Erythroblast (primary cell): ENCODE measurements around the gene YTHDF1.
A peak's percentile ranks its signal among the peaks of the same experiment; 100 is the strongest.

ENCODE experiments used
- DNase-seq, 2 experiments: peaks; one replicate each; lab custom pipeline; 2025; lab: John Stamatoyannopoulos, UW
- GATA1 ChIP-seq: IDR thresholded peaks from 2 replicates; pipeline ENCODE4 v1.6.1; 2011; ENCODE audit warnings: low read depth, mild to moderate bottlenecking, control low read depth, low read length, moderate library complexity
- POLR2A ChIP-seq: IDR thresholded peaks from 2 replicates; pipeline ENCODE4 v1.6.1; 2011; ENCODE audit warnings: mild to moderate bottlenecking, low read length

YTHDF1 gene

DNA sequence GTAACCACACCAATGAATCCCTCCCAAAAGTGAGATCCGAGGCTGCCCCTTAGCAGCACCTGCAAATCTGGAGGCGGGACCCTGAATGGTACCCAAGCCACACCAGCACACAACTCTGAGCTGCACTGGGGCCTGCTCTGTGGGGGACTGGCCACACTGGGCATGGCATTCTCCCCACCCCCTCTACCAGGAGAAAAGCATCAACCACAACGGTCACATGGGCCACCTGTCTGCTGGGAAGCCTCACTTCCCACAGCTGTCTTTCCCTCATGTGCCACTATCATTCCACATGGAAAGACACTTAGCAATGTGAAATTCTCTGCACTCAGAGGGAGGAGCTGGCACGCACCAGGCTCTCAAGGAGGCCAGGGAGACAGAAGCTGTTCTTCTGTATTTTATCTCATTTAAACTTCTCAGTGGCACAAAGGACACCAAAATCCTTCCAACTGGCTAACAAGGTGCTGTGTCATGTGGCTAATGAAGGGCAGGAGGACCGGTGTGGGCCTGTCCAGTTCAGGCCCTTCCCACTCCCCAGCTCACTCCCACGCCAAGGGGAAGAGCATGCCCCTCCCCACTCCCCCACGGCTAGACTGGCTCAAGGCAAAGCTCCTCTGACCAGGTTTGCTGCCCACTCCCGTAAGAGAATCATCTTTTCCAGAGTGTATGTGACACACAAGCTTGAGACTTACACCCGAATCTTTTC lies 19.0 kb downstream of the YTHDF1 start:
- TF ChIP-seq POLR2A (no peak), GATA1 (no peak)
- DNase-seq: no peak

DNA sequence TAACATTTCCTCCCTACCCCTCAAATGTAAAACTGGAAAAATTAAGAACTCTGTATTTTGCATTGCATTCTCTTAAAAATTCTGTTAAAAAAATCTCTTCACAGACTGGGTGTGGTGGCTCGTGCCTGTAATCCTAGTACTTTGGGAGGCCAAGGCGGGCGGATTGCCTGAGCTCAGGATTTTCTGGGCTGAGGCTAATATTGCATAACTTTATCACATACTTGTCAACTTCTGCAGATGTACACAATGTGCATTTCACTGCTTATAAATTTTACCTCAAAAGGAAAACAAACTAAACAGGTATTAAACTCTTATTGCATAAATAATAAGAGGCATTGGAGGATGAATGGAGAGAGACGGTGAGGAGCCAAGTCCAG lies 21.1 kb downstream of the YTHDF1 start:
- DNase-seq: no peak
- TF ChIP-seq GATA1: no peak
- TF ChIP-seq POLR2A: no peak

DNA sequence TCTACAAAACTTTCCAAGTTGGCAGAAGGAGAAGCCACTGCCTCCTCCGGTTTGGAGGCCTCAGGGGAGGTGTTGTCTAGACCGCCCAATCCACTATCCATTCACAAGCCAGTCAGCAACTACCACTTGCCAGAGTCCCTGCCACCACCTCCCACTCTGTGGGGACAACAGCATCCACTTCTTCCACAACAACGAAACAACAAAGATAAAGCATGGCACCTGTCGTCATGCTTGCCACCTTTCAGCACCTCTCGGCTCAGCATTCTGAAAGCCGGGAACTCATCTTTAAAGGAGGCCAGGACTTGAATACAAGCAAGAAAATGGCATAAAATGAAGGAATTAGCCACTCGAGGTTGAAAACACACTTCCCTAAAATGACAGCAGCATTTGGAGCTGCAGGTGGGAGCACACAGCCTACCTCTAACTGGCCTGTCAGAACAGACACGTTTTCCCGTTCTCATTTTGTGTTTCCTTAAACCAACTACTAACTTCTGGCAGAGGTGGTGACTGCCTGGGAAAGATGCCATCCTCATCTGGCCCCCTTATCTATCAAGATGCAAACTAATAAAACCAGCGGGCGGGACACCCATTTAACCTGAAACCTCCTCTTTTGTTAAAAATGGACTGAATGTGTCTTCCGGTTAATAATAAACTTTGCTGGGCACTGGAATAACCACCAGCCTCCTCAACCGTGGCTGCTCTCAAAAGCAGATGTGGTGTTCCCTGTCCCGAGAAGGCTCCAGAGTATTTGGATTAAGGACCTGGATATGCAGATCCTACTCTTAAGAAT lies 21.7 kb downstream of the YTHDF1 start:
- TF ChIP-seq GATA1 (no peak), POLR2A (no peak)
- DNase-seq: no peak

DNA sequence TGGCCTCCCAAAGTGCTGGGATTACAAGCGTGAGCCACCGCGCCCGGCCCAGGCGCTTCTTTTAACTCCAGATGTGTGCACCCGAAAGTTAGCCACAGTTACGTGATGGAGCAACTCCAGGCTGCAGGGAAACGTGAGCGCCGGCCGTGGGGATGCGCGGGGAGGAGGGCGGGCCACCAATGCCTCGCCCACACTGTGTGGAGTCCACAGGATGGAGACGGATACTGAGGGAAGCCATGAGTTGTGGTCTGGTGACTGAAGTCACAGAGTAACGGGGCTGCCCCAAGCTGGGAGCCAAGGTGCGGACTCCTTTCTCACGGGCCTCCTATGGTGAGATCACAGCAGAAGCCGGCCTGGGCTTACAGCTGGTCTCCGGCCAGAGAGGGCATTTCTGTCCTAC lies 23.2 kb downstream of the YTHDF1 start:
- no peak for TF ChIP-seq GATA1
- no peak for TF ChIP-seq POLR2A
- DNase-seq: no peak

DNA sequence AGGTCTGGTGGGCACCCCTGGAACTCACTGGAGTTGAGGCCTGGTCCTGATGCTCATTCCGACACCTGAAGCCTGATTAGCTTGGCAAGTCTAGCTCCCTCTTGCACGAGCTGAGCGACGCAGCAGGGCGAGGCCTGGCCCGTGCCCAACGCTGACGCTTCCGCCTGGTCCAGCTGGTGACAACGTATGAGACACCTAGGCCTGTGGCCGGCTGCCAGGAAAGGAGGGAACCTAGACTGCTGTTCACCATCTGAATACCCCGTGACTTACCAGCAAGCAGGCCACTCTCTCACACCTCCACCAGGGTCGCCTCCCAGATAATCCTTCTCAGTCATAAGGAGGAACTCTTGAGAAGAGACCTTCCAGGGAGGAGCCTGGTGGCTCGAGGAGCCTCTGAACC lies 24.5 kb downstream of the YTHDF1 start:
- TF ChIP-seq POLR2A (no peak), GATA1 (no peak)
- DNase-seq: no peak

DNA sequence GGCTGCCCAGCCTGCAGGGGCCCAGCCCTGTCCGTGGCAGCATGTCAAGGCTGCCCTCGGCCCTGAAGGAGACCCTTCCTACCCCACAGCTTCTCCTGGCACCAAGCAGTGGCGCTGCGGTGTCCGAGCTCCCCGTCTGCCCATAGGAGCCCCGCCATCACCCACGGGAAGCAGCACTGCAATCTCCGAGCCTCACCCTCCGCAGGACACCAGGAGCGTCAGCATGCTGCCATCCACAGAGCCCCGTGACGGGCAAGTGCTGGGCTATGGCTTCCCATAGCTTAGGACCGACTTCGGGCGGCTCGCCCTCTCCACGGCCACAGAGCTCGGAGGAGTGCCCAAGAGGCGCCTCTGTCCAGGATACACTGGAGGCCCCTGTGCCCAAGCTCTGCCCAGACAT lies 25.1 kb downstream of the YTHDF1 start:
- DNase-seq: no peak
- TF ChIP-seq GATA1 (no peak), POLR2A (no peak)

DNA sequence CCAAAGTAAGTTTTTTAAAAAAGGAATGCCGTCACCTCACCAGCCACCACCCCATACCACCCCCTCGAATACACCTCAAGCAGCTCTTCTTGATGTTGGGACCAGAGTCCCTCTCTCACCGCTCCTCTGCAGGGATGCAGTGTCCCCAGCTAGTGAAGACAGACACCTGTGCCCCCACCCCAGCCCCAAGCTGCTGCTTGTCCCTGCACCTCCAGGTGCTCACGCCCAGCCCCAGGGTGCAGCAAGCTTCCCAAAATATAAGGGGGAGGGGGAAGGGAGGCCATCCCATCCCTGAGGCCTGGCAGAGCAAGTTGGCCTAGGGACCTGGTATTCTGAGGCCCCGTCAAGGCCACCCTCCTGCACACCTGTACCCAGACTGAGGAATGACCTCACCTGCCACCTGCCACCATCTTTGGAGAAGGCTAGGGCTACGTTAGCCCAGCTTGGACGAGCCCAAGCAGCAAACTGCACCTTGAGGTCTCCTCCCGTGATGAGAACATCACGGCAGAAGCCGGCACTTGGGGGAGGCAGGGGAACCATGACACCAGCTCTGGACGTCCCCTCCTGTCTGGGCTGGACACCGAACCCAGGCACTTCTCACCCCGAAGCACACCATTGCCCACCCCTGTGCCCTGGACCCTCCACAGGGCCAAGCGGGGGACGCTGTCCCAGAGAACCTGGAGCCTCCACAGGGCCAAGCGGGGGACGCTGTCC lies 25.9 kb downstream of the YTHDF1 start:
- no peak for TF ChIP-seq POLR2A
- TF ChIP-seq GATA1: no peak
- DNase-seq: no peak

DNA sequence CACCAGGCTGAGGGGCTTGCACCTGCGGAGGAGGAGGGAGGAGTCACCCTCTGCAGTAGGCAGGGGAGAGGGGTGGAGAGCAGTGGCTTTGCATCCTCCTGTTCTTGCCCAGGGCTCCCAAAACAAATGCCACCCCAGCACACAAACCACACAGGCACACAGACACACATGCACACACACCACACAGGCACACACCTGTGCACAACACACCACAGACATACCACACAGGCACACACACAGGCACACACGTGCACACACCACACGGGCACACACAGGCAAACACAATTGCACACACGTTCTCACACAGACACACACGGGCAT lies 26.6 kb downstream of the YTHDF1 start:
- no peak for TF ChIP-seq POLR2A
- TF ChIP-seq GATA1: no peak

DNA sequence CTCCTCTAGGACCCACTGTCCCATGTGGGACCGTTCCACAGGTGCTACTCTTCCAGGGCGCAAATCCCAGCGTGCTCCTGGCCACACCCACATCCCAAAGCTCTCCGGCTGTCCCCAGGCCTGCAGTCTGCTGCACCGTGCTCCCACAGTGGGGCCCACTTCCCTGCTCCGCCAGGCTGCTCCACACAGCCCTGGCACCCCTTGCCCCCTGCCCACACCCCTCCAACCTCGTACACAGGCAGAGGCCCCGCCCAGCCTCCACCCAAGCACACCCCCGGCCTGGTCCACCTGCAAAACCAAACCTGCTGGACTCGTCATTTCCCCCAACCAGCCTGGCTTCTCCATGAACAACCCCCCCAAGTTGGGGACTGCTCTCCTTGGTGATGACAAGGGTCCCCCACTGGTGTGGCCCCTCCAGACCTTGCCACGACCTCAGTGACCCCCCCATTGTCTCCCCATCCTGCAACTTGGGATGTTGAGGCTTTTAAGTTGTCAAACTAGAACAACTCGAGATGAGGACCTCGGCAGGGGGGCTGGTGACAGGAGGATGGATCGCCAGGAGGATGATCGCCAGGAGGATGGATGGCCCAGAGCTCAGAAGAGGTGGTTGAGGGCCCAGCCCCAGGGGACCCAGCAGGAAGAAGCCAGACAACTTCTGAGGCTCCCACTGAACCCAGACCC lies 27.1 kb downstream of the YTHDF1 start:
- TF ChIP-seq GATA1 (no peak), POLR2A (no peak)
- DNase-seq: no peak

More for the DNA sequence above, 26.6 kb downstream of the YTHDF1 start:
- no peak for DNase-seq

DNA sequence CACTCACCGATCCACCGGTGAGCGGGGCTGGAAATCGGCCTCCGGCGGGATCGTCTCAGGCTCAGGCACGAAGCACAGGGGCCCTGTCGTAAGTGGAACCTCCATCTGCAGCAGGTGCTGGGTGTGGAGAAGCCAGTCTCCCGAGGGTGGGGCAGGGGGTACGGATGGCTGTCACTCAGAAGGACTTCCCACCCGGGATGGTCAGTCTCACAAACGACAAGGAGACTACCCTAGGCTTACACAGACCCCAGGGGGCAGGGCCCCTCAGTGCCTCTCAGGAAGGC lies 27.8 kb downstream of the YTHDF1 start:
- no peak for TF ChIP-seq GATA1
- no peak for TF ChIP-seq POLR2A

DNA sequence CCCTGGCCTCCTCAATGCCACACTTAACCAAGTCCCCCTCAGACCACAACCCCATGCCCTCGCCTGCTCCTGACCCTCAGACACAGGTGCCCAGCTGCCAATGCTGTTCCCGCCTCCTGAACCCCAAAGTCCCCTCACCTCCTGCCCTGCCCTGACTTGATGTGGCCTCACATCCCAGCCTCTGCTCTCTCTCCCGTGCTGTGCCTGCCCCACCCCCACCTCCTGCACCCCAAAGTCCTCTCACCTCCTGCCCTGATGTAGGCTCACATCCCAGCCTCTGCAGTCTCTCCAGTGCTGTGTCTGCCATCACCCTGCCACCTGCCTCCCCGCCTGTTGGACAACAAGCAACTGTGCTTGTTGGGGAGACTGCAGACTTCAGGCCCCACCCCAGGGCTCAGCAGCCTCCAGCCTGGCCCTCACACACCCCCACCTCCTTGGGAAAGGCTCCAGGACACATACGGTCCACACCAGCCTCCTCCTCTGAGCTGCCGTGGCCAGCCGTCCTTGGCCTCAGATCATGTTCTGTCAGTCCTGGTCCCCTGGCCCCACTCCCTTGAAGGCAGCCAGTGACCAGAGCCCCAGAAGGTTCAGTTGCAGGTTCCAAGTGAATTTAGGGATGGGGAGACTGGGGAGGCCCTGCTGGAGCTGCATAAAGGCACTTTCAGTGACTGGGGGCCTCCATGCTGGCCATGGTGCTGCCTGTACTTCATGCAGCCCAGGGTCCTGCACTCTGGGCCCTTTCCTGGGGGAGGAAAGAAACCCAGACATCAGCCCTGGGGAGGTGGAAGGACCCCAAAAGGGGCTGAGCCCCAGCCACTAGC lies 28.4 kb downstream of the YTHDF1 start:
- TF ChIP-seq POLR2A: no peak
- no peak for TF ChIP-seq GATA1
- no peak for DNase-seq

More for the DNA sequence above, 27.8 kb downstream of the YTHDF1 start:
- no peak for DNase-seq

DNA sequence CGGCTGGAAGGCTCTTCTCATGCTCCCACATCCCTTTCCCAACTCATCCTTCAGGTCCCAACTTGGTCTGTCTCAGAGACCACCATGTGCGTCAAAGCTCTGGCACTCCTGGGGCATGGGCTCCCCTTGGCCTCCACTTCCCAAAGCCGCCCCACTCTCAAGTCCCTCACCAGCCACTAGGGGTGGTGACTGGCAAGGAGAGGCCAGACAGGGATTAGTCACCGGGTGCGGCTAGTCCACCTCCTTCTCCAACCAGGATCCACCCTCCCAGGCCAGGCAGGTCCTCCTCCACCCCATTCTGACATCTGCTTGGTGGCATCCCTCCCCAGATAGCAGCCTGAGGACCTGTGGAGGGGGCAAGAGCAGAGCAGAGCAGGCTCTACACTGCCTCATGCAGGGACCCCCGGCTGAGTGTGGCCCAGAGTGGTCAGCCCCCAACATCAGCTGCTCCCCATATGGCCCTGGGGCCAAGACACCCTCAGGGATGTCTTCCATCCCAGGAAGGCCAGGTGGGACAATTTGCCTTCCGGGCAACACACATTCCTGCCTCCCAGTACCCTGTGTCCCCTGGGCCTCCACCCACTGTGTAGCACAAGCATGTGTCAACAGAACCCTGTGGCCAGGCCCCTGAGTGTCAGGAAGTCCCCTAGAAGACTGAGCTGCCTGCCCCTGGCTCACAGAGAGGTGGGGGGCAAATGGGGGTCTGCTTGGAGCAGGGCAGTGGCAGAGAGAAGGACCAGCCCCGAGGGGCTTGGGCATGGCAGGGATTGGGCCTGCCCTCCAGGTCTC lies 29.2 kb downstream of the YTHDF1 start:
- peak; percentile 16 to 53 for DNase-seq
- TF ChIP-seq POLR2A (no peak), GATA1 (no peak)
